CD14-positive monocyte (primary cell): ENCODE data around the gene TRIM42. TPM values are rescaled to one million over a fixed set of nuclear protein-coding genes. Genes with fewer than 3 reads are reported as not detected.

Experiments
- DNase-seq, 3 donors: peaks; one replicate each; pipeline ENCODE4 v3.0.0-alpha.2; 2011 to 2022
- H2AFZ ChIP-seq: 2 replicates; pipeline ENCODE4 v1.6.0; 2012; ENCODE audit warnings: mild to moderate bottlenecking, low read depth, low read length, inconsistent platforms; ENCODE audit not compliant: insufficient read depth, poor library complexity, severe bottlenecking
- H3K27ac ChIP-seq, 2 donors: 1 replicate in 1 of 2; 2 replicates in 1 of 2; pipeline ENCODE4 v1.5.1; 2012 to 2013; ENCODE audit warnings: low read length in 2 of 2, control low read depth in 1 of 2, inconsistent platforms in 1 of 2, low read depth in 1 of 2, mild to moderate bottlenecking in 1 of 2
- H3K27me3 ChIP-seq, 2 donors: one replicate each; pipeline versions ENCODE4 v1.6.0 to v1.6.1; 2011 to 2013; ENCODE audit warnings: low read length in 2 of 2; ENCODE audit not compliant: control insufficient read depth in 2 of 2, insufficient read depth in 2 of 2
- H3K36me3 ChIP-seq, 2 donors: replicated peaks in 1 of 2; 1 replicate in 1 of 2; 2 replicates in 1 of 2; pipeline versions ENCODE4 v1.5.1 to v1.6.1; 2012 to 2013; ENCODE audit warnings: low read length in 2 of 2, control low read depth in 1 of 2, inconsistent platforms in 1 of 2, mild to moderate bottlenecking in 1 of 2; ENCODE audit not compliant: insufficient read depth in 2 of 2, control insufficient read depth in 1 of 2
- H3K4me1 ChIP-seq, 2 donors: 1 replicate in 1 of 2; 2 replicates in 1 of 2; pipeline versions ENCODE4 v1.5.1 to v1.6.1; 2012 to 2013; ENCODE audit warnings: low read length in 2 of 2, control low read depth in 1 of 2, inconsistent platforms in 1 of 2, mild to moderate bottlenecking in 1 of 2, moderate library complexity in 1 of 2; ENCODE audit not compliant: insufficient read depth in 2 of 2, control insufficient read depth in 1 of 2
- H3K4me2 ChIP-seq: replicated peaks from 2 replicates; pipeline ENCODE3; 2012; ENCODE audit warnings: low read length, moderate library complexity, mild to moderate bottlenecking; ENCODE audit not compliant: poor library complexity, severe bottlenecking; ENCODE audit errors: extremely low read depth
- H3K4me3 ChIP-seq, 3 experiments: fragments of 200-600 bp in 1 of 3; sonication (generic) in 1 of 3; replicated peaks in 1 of 3; 1 replicate in 2 of 3; 2 replicates in 1 of 3; pipeline ENCODE4 v1.5.1; 2011 to 2013; ENCODE audit warnings: low read length in 3 of 3, mild to moderate bottlenecking in 3 of 3, control low read depth in 2 of 3, low read depth in 2 of 3, inconsistent platforms in 1 of 3, moderate library complexity in 1 of 3
- H3K79me2 ChIP-seq: 2 replicates; pipeline ENCODE4 v1.6.0; 2012; ENCODE audit warnings: mild to moderate bottlenecking, control low read depth, inconsistent platforms, low read length, moderate library complexity; ENCODE audit not compliant: insufficient read depth
- H3K9ac ChIP-seq: 2 replicates; pipeline ENCODE4 v1.6.0; 2017; ENCODE audit warnings: low read length, mild to moderate bottlenecking; ENCODE audit not compliant: insufficient read depth, poor library complexity, severe bottlenecking
- H3K9me3 ChIP-seq, 2 donors: replicated peaks in 1 of 2; 1 replicate in 1 of 2; 2 replicates in 1 of 2; pipeline versions ENCODE4 v1.5.1 to v1.6.1; 2012 to 2013; ENCODE audit warnings: low read length in 2 of 2, control low read depth in 1 of 2; ENCODE audit not compliant: control insufficient read depth in 1 of 2, insufficient read depth in 1 of 2
- H4K20me1 ChIP-seq: 2 replicates; pipeline ENCODE4 v1.6.0; 2012; ENCODE audit warnings: mild to moderate bottlenecking, low read length, control low read depth, moderate library complexity; ENCODE audit not compliant: insufficient read depth
- H3K27ac Mint-ChIP-seq, 7 donors: one replicate each; pipeline ENCODE4 v1.8.0; 2020; ENCODE audit warnings: mild to moderate bottlenecking in 7 of 7, mixed read lengths in 7 of 7, moderate library complexity in 6 of 7, inconsistent platforms in 2 of 7
- H3K27me3 Mint-ChIP-seq, 3 donors: one replicate each; pipeline ENCODE4 v1.8.0; 2021 to 2022; ENCODE audit warnings: low read depth in 3 of 3, mild to moderate bottlenecking in 3 of 3, mixed read lengths in 3 of 3, moderate library complexity in 3 of 3, inconsistent platforms in 1 of 3
- H3K36me3 Mint-ChIP-seq, 2 donors: one replicate each; pipeline ENCODE4 v1.8.0; 2020; ENCODE audit warnings: mixed read lengths in 2 of 2, inconsistent platforms in 1 of 2, mild to moderate bottlenecking in 1 of 2
- H3K4me1 Mint-ChIP-seq: one replicate; pipeline ENCODE4 v1.8.0; 2020; ENCODE audit warnings: mild to moderate bottlenecking, mixed read lengths
- H3K4me3 Mint-ChIP-seq, 2 donors: one replicate each; pipeline ENCODE4 v1.8.0; 2020; ENCODE audit warnings: mild to moderate bottlenecking in 2 of 2, mixed read lengths in 2 of 2, moderate library complexity in 1 of 2
- H3K9me3 Mint-ChIP-seq, 7 donors: one replicate each; pipeline ENCODE4 v1.8.0; 2020 to 2022; ENCODE audit warnings: mixed read lengths in 7 of 7, mild to moderate bottlenecking in 6 of 7, moderate library complexity in 6 of 7, inconsistent platforms in 2 of 7
- CTCF ChIP-seq: fragments of 200-600 bp; IDR thresholded peaks from one replicate; pipeline ENCODE4 v1.8.0; 2022; ENCODE audit warnings: antibody characterized with exemption, mild to moderate bottlenecking
- WGBS: methylation state at CpG from one replicate; pipeline ENCODE4 v1.1.5; 2013; ENCODE audit warnings: missing lambda C conversion rate; ENCODE audit not compliant: insufficient coverage; 5-methylcytosine and 5-hydroxymethylcytosine counted together
- intact Hi-C, 2 donors: fragments of 100-400 bp; cut with micrococcal nuclease; formaldehyde crosslinking; loops; one replicate each; pipeline versions ENCODE4 v1.15.0 to v1.15.1; 2023
- polyA plus RNA-seq, 3 donors: library from polyadenylated mRNA; depleted of rRNA in 1 of 3; unstranded in 2 of 3; stranded (reverse) in 1 of 3; fragments of 300-500 nt in 2 of 3; fragments of >200 nt in 1 of 3; fragmentation: Illumina TruSeq in 2 of 3; gene quantifications; 1 replicate in 2 of 3; 2 replicates in 1 of 3; pipeline ENCODE4 v1.2.3, GENCODE V29; 2012 to 2021

Gene TRIM42
- polyA plus RNA-seq, 3 donors = not detected

- no peak overlapping the region for H3K4me2 ChIP-seq
- WGBS = 29% methylated on average over 1 of the region's 3 CpGs
- H2AFZ ChIP-seq = no peak overlapping the region
- Mint-ChIP-seq H3K4me3 (no peak overlapping the region), H3K36me3 (no peaks in the 10 kb centered on the region), H3K27ac (no peak overlapping the region), H3K27me3 (peaks cover 2 to 10% (median 6%) of the 10 kb centered on the region in 3 donors), H3K4me1 (peaks cover 3% of the 10 kb centered on the region), H3K9me3 (peaks cover 0 to 1% (median 0%) of the 10 kb centered on the region in 7 donors)
- no peaks in the 10 kb centered on the region for H3K4me1 ChIP-seq
- peaks cover 0 to 3% of the 10 kb centered on the region in 2 donors for H3K27me3 ChIP-seq
- no peak overlapping the region for H3K9ac ChIP-seq
- H3K9me3 ChIP-seq = no peaks in the 10 kb centered on the region
- DNase-seq = no peak
- intact Hi-C loops = loop anchor here in 1 of 2 donors (10.0 kb wide), 1 partner anchor 1323 kb away; no protein-coding TSS in a partner anchor
- no peaks in the 10 kb centered on the region for H4K20me1 ChIP-seq
- no peaks in the 10 kb centered on the region for H3K79me2 ChIP-seq
- TF ChIP-seq CTCF = no peak
- H3K36me3 ChIP-seq = no peaks in the 10 kb centered on the region
- no peak overlapping the region for H3K27ac ChIP-seq
- no peak overlapping the region for H3K4me3 ChIP-seq
Observed at GRCh38 chr3:140748171-140748570, 70.3 kb downstream of the TRIM42 start.

- no peak for TF ChIP-seq CTCF
- Histone ChIP-seq H3K36me3 (no peaks in the 10 kb centered on the region), H3K4me2 (no peak overlapping the region), H3K27me3 (peaks cover 0 to 3% of the 10 kb centered on the region in 2 donors), H3K4me1 (no peaks in the 10 kb centered on the region), H4K20me1 (no peaks in the 10 kb centered on the region), H3K9me3 (no peaks in the 10 kb centered on the region), H3K27ac (no peak overlapping the region), H3K79me2 (no peaks in the 10 kb centered on the region), H3K9ac (no peak overlapping the region), H2AFZ (no peak overlapping the region), H3K4me3 (no peak overlapping the region)
- Mint-ChIP-seq H3K27me3 (peaks cover 2 to 10% (median 6%) of the 10 kb centered on the region in 3 donors), H3K36me3 (no peaks in the 10 kb centered on the region), H3K9me3 (peaks cover 0 to 1% (median 0%) of the 10 kb centered on the region in 7 donors), H3K4me1 (peaks cover 1% of the 10 kb centered on the region), H3K27ac (no peak overlapping the region), H3K4me3 (no peak overlapping the region)
- intact Hi-C loops = loop anchor here in 1 of 2 donors (10.0 kb wide), 1 partner anchor 1324 kb away; no protein-coding TSS in a partner anchor
- DNase-seq = no peak
- WGBS = no CpG with 5 or more reads among the region's 1 CpG
Observed at GRCh38 chr3:140748903-140749302, 71.0 kb downstream of the TRIM42 start.
